Measurements from ENCODE around the gene ASPRV1. TPM values are rescaled to one million over a fixed set of nuclear protein-coding genes. Genes with fewer than 3 reads are reported as not detected.

The ASPRV1 gene
- total and polyA plus RNA-seq, 9 donors: 1.1 to 5.5 (median 4.4) TPM

DNA sequence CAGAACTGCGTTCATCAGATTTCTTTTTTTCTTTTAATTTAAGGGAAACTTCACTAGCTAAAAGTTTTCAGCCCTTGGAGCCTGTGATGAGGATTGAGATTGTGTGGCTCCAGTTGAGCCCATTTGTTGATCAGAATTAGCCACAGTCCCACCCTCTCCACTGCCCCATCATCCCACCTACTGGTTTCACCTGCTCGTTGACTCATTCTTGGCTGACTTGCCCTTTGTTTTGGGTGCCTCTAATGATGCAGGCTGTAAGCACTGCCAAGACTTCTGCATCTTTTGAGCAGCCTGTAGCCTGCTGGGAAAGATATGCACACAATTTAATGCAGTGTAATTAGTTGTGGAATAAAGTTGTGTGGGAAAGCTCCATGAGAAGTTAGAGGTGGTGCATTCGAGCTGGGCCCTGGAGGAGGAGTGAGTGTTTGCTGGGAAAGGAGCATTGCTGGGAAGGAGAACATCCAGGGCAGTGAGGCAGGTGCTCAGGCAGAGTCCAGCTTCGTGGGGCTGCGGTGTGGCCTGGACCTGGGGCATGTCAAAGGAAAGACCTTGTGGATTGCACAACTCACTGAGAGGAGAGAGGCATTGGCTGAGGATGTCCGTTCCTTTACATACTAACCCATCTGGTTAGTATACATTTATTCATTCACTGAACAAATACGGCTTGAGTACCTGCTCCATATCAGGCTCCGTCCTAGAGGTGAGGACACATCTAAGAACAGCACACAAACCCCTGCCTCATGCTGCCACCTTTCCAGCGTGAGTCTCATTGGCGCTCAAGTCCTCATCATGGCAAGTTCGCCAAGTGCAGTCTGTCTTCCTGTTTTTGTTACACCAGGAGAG lies 18.2 kb downstream of the ASPRV1 start:
- Histone ChIP-seq H3K9me3 (no peaks in the 10 kb centered on the region), H3K4me1 (ENCODE audit: insufficient read depth) (no peaks in the 10 kb centered on the region), H3K27ac (no peak overlapping the region), H3K4me3 (no peak overlapping the region), H3K27me3 (no peaks in the 10 kb centered on the region), H3K36me3 (no peaks in the 10 kb centered on the region)
- TF ChIP-seq EP300 (IDR thresholded peaks at IDR 0.05) (no peak), POLR2A (IDR thresholded peaks at IDR 0.05) (no peak)
- TF ChIP-seq, protein P1, sequence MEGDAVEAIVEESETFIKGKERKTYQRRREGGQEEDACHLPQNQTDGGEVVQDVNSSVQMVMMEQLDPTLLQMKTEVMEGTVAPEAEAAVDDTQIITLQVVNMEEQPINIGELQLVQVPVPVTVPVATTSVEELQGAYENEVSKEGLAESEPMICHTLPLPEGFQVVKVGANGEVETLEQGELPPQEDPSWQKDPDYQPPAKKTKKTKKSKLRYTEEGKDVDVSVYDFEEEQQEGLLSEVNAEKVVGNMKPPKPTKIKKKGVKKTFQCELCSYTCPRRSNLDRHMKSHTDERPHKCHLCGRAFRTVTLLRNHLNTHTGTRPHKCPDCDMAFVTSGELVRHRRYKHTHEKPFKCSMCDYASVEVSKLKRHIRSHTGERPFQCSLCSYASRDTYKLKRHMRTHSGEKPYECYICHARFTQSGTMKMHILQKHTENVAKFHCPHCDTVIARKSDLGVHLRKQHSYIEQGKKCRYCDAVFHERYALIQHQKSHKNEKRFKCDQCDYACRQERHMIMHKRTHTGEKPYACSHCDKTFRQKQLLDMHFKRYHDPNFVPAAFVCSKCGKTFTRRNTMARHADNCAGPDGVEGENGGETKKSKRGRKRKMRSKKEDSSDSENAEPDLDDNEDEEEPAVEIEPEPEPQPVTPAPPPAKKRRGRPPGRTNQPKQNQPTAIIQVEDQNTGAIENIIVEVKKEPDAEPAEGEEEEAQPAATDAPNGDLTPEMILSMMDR (IDR thresholded peaks at IDR 0.05): no peak
- intact Hi-C loops (cut with DNase I): no loop called here
- WGBS, 3 donors: 89 to 93% (median 90%) methylated on average over 11 of the region's 11 CpGs
- DNase-seq: no peak

DNA sequence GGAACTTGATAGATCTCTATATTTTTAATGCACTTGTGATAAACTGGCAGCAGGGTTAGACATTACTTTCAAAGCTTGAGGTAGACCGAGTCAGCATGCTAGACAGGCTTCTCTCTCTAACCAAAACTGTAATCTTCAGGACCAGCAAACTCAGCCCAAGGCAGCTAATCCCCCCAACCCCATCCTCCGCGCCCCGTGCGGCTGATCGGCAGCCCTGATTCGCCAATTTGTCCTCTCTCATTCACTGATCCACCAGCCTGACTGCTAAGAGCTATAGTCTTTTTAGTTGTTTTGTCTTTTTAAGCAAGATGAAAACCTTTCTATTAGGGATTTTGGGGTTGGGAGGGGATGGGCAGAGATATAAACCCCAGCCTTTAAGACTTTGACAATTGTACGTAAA lies 20.7 kb downstream of the ASPRV1 start:
- WGBS, 3 donors: 93 to 95% (median 93%) methylated on average over 8 of the region's 8 CpGs
- H3K36me3 ChIP-seq: no peaks in the 10 kb centered on the region
- no peak overlapping the region for H3K27ac ChIP-seq

DNA sequence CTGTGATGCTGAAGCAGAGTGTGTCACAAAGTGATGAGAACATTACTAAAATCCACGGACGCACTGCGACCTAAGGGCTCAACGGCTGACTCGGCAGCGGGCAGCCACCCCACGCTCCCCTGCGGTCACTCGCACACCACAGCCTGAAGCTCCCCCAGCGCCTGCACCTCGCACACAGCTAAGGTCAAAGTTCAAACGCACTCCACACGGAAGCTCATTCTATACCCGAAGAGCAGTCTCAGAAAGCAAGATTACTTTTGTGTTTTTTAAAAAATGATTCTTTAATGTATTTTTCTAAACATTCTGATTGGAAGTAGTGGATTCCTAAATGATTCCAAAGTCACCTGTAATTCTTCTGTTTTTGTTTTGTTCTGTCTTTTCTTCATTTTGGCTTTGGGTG lies 21.7 kb downstream of the ASPRV1 start:
- H3K27ac ChIP-seq: no peak overlapping the region
- no peaks in the 10 kb centered on the region for H3K9me3 ChIP-seq
- H3K4me3 ChIP-seq: no peak overlapping the region
- no peaks in the 10 kb centered on the region for H3K36me3 ChIP-seq
- H3K4me1 ChIP-seq (ENCODE audit: insufficient read depth): no peaks in the 10 kb centered on the region
- 75 to 79% (median 76%) methylated on average over 14 of the region's 14 CpGs for WGBS, 3 donors
- intact Hi-C loops (cut with DNase I): no loop called here
- H3K27me3 ChIP-seq: no peaks in the 10 kb centered on the region
- TF ChIP-seq EP300 (IDR thresholded peaks at IDR 0.05): no peak
- TF ChIP-seq, protein P1 (IDR thresholded peaks at IDR 0.05): no peak
- no peak for DNase-seq

More for the DNA sequence above, 20.7 kb downstream of the ASPRV1 start:
- no peaks in the 10 kb centered on the region for H3K27me3 ChIP-seq
- no peak overlapping the region for H3K4me3 ChIP-seq
- no peak for DNase-seq
- intact Hi-C loops (cut with DNase I): no loop called here
- no peaks in the 10 kb centered on the region for H3K9me3 ChIP-seq
- TF ChIP-seq, protein P1 (IDR thresholded peaks at IDR 0.05): no peak
- TF ChIP-seq EP300 (IDR thresholded peaks at IDR 0.05) (no peak), POLR2A (IDR thresholded peaks at IDR 0.05) (no peak)
- no peaks in the 10 kb centered on the region for H3K4me1 ChIP-seq (ENCODE audit: insufficient read depth)

DNA sequence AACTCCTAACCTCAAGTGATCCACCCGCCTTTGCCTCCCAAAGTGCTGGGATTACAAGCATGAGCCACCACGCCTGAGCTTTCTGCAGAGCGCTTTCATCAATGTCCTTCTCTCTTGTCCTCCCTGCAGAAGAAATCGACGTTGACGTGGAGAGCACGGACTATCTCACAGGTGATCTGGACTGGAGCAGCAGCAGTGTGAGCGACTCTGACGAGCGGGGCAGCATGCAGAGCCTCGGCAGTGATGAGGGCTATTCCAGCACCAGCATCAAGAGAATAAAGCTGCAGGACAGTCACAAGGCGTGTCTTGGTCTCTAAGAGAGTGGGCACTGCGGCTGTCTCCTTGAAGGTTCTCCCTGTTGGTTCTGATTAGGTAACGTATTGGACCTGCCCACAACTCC lies 23.5 kb downstream of the ASPRV1 start:
- no peak for DNase-seq
- no peaks in the 10 kb centered on the region for H3K27me3 ChIP-seq
- intact Hi-C loops (cut with DNase I): no loop called here
- no peaks in the 10 kb centered on the region for H3K4me1 ChIP-seq (ENCODE audit: insufficient read depth)
- H3K27ac ChIP-seq: no peak overlapping the region
- H3K9me3 ChIP-seq: no peaks in the 10 kb centered on the region
- TF ChIP-seq POLR2A (IDR thresholded peaks at IDR 0.05) (no peak), EP300 (IDR thresholded peaks at IDR 0.05) (no peak)
- TF ChIP-seq, protein P1 (IDR thresholded peaks at IDR 0.05): no peak
- no peaks in the 10 kb centered on the region for H3K36me3 ChIP-seq
- H3K4me3 ChIP-seq: no peak overlapping the region
- 93 to 95% (median 93%) methylated on average over 14 of the region's 14 CpGs for WGBS, 3 donors
